Stimulated activated CD8-positive, alpha-beta memory T cell treated with anti-CD3 and anti-CD28 coated beads, Interleukin-7, amount 100 ng/mL, for 48 hours (primary cell): Measurements from ENCODE around the gene NCOA7.
"Not testable (repeated sequence)": the region's sequence is repeated elsewhere in the genome, so short reads cannot be mapped to it uniquely, and the experiment has no call there.

ENCODE experiments used
- DNase-seq, 2 donors: peaks; one replicate each; pipeline ENCODE4 v3.0.0-alpha.2; 2020; ENCODE audit warnings: low read depth in 1 of 2; ENCODE audit errors: extremely low read depth in 1 of 2

The NCOA7 gene

GRCh38 chr6:125963817-125964216, 173.1 kb downstream of the NCOA7 start:
- no peak for DNase-seq

DNA sequence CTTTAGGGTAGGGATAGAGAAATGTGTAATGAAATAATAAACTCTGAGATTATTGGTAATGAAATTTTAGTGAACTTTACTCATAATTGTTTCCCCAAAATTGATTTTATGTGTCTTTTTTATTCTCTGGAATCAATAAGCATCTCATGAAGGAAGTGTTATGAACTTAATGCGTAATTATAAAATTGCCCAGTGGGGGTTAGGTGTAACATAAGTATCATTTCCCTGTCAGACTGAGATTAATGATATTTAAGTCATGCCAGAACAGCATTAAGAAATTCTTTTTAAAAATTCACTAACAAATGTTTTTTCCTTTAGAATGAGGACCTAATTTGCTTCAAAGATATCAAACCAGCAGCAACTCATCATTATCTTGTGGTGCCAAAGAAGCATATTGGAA, 175.8 kb downstream of the NCOA7 start:
- no peak for DNase-seq

- no peak for DNase-seq
These were observed 177.7 kb downstream of the NCOA7 start for GRCh38 chr6:125968493-125968892.

DNA sequence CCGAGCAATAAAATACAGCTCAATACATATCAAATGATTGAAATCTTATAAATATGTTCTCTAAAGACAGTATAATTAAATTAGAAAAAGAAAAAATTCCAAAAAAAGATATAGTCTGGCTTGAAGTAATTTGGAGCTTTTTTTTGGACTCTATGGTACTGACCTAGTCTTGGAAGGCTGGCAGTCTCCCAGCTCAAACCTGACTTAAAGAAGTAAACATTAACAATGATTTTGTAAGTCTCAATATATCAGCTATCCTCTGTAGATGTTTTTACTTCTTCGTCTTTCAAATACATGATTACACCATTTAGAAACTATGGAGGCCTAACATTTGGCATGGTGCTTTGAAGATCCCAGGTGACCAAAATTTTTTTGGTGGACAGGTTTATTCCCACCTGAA, 180.0 kb downstream of the NCOA7 start:
- no peak for DNase-seq

- not testable (repeated sequence) for DNase-seq
These were observed 181.7 kb downstream of the NCOA7 start for GRCh38 chr6:125972478-125972877.

GRCh38 chr6:125974214-125974866, 183.6 kb downstream of the NCOA7 start:
- DNase-seq: no peak

- no peak for DNase-seq
These were observed 188.3 kb downstream of the NCOA7 start for GRCh38 chr6:125979101-125979500.
